Sigmoid colon (tissue), 4 donors: ENCODE measurements around the gene PROSER2.

Source experiments
- CTCF ChIP-seq, 4 experiments: fragments of 450-650 bp in 3 of 4; fragments of 200-600 bp in 1 of 4; IDR thresholded peaks; one replicate each; pipeline ENCODE4 v1.5.1; 2016 to 2019; ENCODE audit warnings: antibody characterized with exemption in 4 of 4, mild to moderate bottlenecking in 3 of 4, moderate library complexity in 2 of 4
- EP300 ChIP-seq, 4 donors: sonication (generic); formaldehyde crosslinking; IDR thresholded peaks; one replicate each; pipeline ENCODE4 v1.6.1; 2017; ENCODE audit warnings: antibody characterized with exemption in 4 of 4
- POLR2A ChIP-seq, 2 donors: fragments of 450-650 bp; IDR thresholded peaks; one replicate each; pipeline ENCODE4 v1.6.1; 2016; ENCODE audit warnings: antibody characterized with exemption in 2 of 2, mild to moderate bottlenecking in 2 of 2, moderate library complexity in 2 of 2
- POLR2AphosphoS5 ChIP-seq, 4 donors: sonication (generic); formaldehyde crosslinking; IDR thresholded peaks; one replicate each; pipeline ENCODE4 v1.6.1; 2017; ENCODE audit warnings: antibody characterized with exemption in 4 of 4

GRCh38 chr10:11810973-11811372, 12.2 kb upstream of the PROSER2 start:
- TF ChIP-seq POLR2A (IDR thresholded peaks at IDR 0.05) (no peak), CTCF (IDR thresholded peaks at IDR 0.05) (no peak), EP300 (IDR thresholded peaks at IDR 0.05) (no peak), POLR2AphosphoS5 (IDR thresholded peaks at IDR 0.05) (no peak)
